AG04449 (cell line): Measurements from ENCODE around the gene OSBPL3.

Experiments used
- CTCF ChIA-PET: fragments of 350-600 bp; formaldehyde crosslinking; extraction: SDS; loops from one replicate; lab custom pipeline; 2021; ENCODE audit warnings: antibody characterized with exemption; lab: Yijun Ruan, JAX
- POLR2A ChIA-PET: fragments of 400-600, 350-600 bp; formaldehyde crosslinking; extraction: SDS; loops from one replicate; lab custom pipeline; 2020; ENCODE audit warnings: antibody characterized with exemption, inconsistent platforms; lab: Yijun Ruan, JAX
- DNase-seq: peaks from one replicate; pipeline ENCODE4 v3.0.0-alpha.2; 2010; ENCODE audit warnings: low read depth, low spot score
- H3K4me3 ChIP-seq: 2 replicates; pipeline ENCODE4 v1.5.1; 2011; ENCODE audit warnings: low read depth, mild to moderate bottlenecking, control low read depth, low read length
- CTCF ChIP-seq: IDR thresholded peaks from one replicate; pipeline ENCODE4 v1.5.1; 2011; ENCODE audit warnings: mild to moderate bottlenecking, moderate library complexity, low read length, control low read depth, inconsistent platforms; ENCODE audit not compliant: insufficient read depth; ENCODE audit errors: missing control alignments

Gene OSBPL3

GRCh38 chr7:24824896-24825295, 155.1 kb downstream of the OSBPL3 start:
- TF ChIP-seq CTCF: no peak
- DNase-seq: no peak
- POLR2A ChIA-PET: no interaction called here
- CTCF ChIA-PET: interaction anchor here (0.7 to 7.9 kb wide), 8 partner anchors 12 to 274 kb away, joined by 3 to 68 read pairs (median 3); no protein-coding TSS in a partner anchor
- no peak overlapping the region for H3K4me3 ChIP-seq

- ChIA-PET CTCF (interaction anchor here (0.7 to 7.9 kb wide), 7 partner anchors 12 to 275 kb away, joined by 3 to 68 read pairs (median 3); no protein-coding TSS in a partner anchor), POLR2A (no interaction called here)
- no peak for DNase-seq
- H3K4me3 ChIP-seq: no peak overlapping the region
- TF ChIP-seq CTCF: no peak
Measured at GRCh38 chr7:24824400-24824799, 155.6 kb downstream of the OSBPL3 start.

GRCh38 chr7:24821754-24822054, 158.3 kb downstream of the OSBPL3 start:
- ChIA-PET CTCF (interaction anchor here (1.0 to 18.4 kb wide), 17 partner anchors 9 to 274 kb away, joined by 3 to 928 read pairs (median 21); partner anchors contain the start of gene OSBPL3), POLR2A (interaction anchor here (0.8 to 2.1 kb wide), 3 partner anchors 11 to 272 kb away, joined by 3 to 6 read pairs (median 6); partner anchors contain the start of gene OSBPL3)
- H3K4me3 ChIP-seq: no peak overlapping the region
- DNase-seq: no peak
- no peak for TF ChIP-seq CTCF

GRCh38 chr7:24821045-24821753, 158.8 kb downstream of the OSBPL3 start:
- ChIA-PET CTCF (interaction anchor here (0.5 to 18.4 kb wide), 36 partner anchors 9 to 1556 kb away, joined by 3 to 928 read pairs (median 4); partner anchors contain the start of gene OSBPL3), POLR2A (interaction anchor here (0.8 to 2.1 kb wide), 7 partner anchors 12 to 272 kb away, joined by 3 to 9 read pairs (median 4); partner anchors contain the start of gene OSBPL3)
- no peak overlapping the region for H3K4me3 ChIP-seq
- DNase-seq: no peak
- peak; percentile 43 for TF ChIP-seq CTCF

GRCh38 chr7:24820730-24821044, 159.3 kb downstream of the OSBPL3 start:
- no peak for TF ChIP-seq CTCF
- DNase-seq: no peak
- ChIA-PET CTCF (interaction anchor here (0.5 to 18.4 kb wide), 35 partner anchors 8 to 1556 kb away, joined by 3 to 928 read pairs (median 5); partner anchors contain the start of gene OSBPL3), POLR2A (interaction anchor here (0.8 to 2.1 kb wide), 6 partner anchors 107 to 273 kb away, joined by 3 to 9 read pairs (median 5); partner anchors contain the start of gene OSBPL3)
- H3K4me3 ChIP-seq: no peak overlapping the region

DNA sequence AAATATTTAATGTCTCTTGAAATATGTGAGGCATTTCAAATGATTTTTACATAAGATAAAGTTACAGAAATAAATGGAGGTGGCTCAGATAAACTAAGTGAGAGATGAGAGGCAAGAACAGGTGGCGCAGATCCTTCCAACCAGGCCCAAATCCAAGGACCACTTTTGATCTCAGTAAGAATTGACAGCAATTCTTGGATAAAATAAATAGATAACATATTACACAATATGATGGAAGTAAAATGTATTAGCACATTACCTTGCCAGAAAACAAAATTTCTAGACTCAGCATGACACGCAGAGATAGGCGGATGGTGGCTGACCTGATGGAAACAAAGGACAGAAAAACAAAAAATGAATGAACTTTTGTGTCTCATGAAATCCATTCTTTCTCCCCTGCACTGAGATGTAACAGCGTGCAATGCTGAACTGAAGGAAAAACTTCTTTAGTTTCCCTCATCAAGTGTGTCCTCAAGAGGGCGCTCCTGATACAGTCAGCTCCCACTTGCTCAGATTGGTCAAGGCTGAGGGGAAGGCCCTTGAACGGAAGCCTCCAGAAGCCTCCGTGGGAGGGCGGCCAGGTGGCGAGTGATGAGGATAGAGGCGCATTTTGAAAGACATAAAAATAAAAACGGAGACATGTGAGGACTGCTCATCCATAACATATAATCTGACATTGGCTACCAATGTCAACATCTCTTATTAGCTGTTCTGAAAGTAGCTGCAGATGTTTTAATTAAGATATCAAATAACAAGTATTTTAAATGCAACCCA, 159.9 kb downstream of the OSBPL3 start:
- H3K4me3 ChIP-seq: no peak overlapping the region
- no peak for DNase-seq
- ChIA-PET POLR2A (interaction anchor here (0.9 to 2.1 kb wide), 5 partner anchors 107 to 273 kb away, joined by 3 to 9 read pairs (median 6); partner anchors contain the start of gene OSBPL3), CTCF (interaction anchor here (0.5 to 18.4 kb wide), 36 partner anchors 8 to 1555 kb away, joined by 3 to 928 read pairs (median 4); partner anchors contain the start of gene OSBPL3)
- peak; percentile 84 for TF ChIP-seq CTCF
